ENCODE data around the gene CPA5. TPM values are rescaled to one million over a fixed set of nuclear protein-coding genes. Genes with fewer than 3 reads are reported as not detected.

CPA5 gene
- total RNA-seq, 2 donors from 2014 or later: not detected

- no peaks in the 10 kb centered on the region for H3K4me1 ChIP-seq
- no peak overlapping the region for H3K27ac ChIP-seq
- no peaks in the 10 kb centered on the region for H3K9me3 ChIP-seq
- no peak overlapping the region for H3K4me3 ChIP-seq
- H3K27me3 ChIP-seq: no peaks in the 10 kb centered on the region
- DNase-seq: no peak
- no peak overlapping the region for H3K9ac ChIP-seq (ENCODE audit: low read depth in 2 of 2, low read length in 2 of 2)
- intact Hi-C loops (cut with DNase I): no loop called here
- H3K36me3 ChIP-seq: no peaks in the 10 kb centered on the region
- no peak for TF ChIP-seq CTCF (IDR thresholded peaks at IDR 0.05)
Observed at GRCh38 chr7:130413201-130413600, 68.6 kb downstream of the CPA5 start.

GRCh38 chr7:130415006-130415405 is 70.4 kb downstream of the CPA5 start:
- Histone ChIP-seq H3K4me1 (no peaks in the 10 kb centered on the region), H3K27ac (no peak overlapping the region), H3K9ac (ENCODE audit: low read depth in 2 of 2, low read length in 2 of 2) (no peak overlapping the region), H3K36me3 (no peaks in the 10 kb centered on the region), H3K9me3 (no peaks in the 10 kb centered on the region), H3K4me3 (no peak overlapping the region), H3K27me3 (no peaks in the 10 kb centered on the region)
- no peak for DNase-seq
- no peak for TF ChIP-seq CTCF (IDR thresholded peaks at IDR 0.05)
- intact Hi-C loops (cut with DNase I): no loop called here

GRCh38 chr7:130417213-130417612 is 72.6 kb downstream of the CPA5 start:
- intact Hi-C loops (cut with DNase I): no loop called here
- H3K27me3 ChIP-seq: no peaks in the 10 kb centered on the region
- no peaks in the 10 kb centered on the region for H3K9me3 ChIP-seq
- H3K27ac ChIP-seq: no peak overlapping the region
- no peak overlapping the region for H3K4me3 ChIP-seq
- TF ChIP-seq CTCF (IDR thresholded peaks at IDR 0.05): no peak
- no peaks in the 10 kb centered on the region for H3K36me3 ChIP-seq
- no peak overlapping the region for H3K9ac ChIP-seq (ENCODE audit: low read depth in 2 of 2, low read length in 2 of 2)
- DNase-seq: no peak
- no peaks in the 10 kb centered on the region for H3K4me1 ChIP-seq

- intact Hi-C loops (cut with DNase I): no loop called here
- Histone ChIP-seq H3K27ac (no peak overlapping the region), H3K9me3 (no peaks in the 10 kb centered on the region), H3K36me3 (no peaks in the 10 kb centered on the region), H3K9ac (ENCODE audit: low read depth in 2 of 2, low read length in 2 of 2) (no peak overlapping the region), H3K27me3 (no peaks in the 10 kb centered on the region), H3K4me3 (no peak overlapping the region), H3K4me1 (no peaks in the 10 kb centered on the region)
- TF ChIP-seq CTCF (IDR thresholded peaks at IDR 0.05): no peak
- no peak for DNase-seq
Observed at GRCh38 chr7:130418306-130418705, 73.7 kb downstream of the CPA5 start.

Other genes with a start within 250 kb of the CPA5 start
- 10 to 100 TPM; 18.6 to 21.8 TPM for gene TMEM209, start 139.4 kb upstream of the CPA5 start, total RNA-seq
- gene SSMEM1, start 137.0 kb upstream of the CPA5 start, total RNA-seq: not detected
- gene CPA2, start 78.0 kb upstream of the CPA5 start, total RNA-seq: 1 to 10 TPM in 1 of 2 donors, under 1 TPM in 1; 0.48 to 5.2 TPM
- gene CPA4, start 51.7 kb upstream of the CPA5 start, total RNA-seq: not detected
- 10 to 100 TPM in 1 of 2 donors, not detected in 1; 35.4 TPM for gene CPA1, start 35.7 kb downstream of the CPA5 start, total RNA-seq
- 10 to 100 TPM in 1 of 2 donors, 1 to 10 TPM in 1; 6.9 to 13.6 TPM for gene CEP41, start 96.2 kb downstream of the CPA5 start, total RNA-seq
- gene MEST, start 147.3 kb downstream of the CPA5 start, total RNA-seq: 10 to 100 TPM; 28.2 to 48.6 TPM

Measured in colonic mucosa (tissue), 4 donors.